HepG2 (cell line): ENCODE data around the gene LYPD4. TPM values are rescaled to one million over a fixed set of nuclear protein-coding genes. Genes with fewer than 3 reads are reported as not detected.

Experiments
- ATAC-seq: fragments of 200-7000 bp; cut with Tn5 transposase; 3 replicates; pipeline ENCODE4 v1.9.1; 2020; ENCODE audit warnings: mild to moderate bottlenecking, moderate library complexity
- BruUV-seq: library from RNA; stranded (reverse); fragments of 400-500 nt; replicated peaks from 2 replicates; lab custom pipeline; 2021; lab: Mats Ljungman, UMichigan
- CTCF ChIA-PET: fragments of 300-600 bp; formaldehyde crosslinking; extraction: SDS; loops from one replicate; lab custom pipeline; 2021; ENCODE audit warnings: low total read pairs, inconsistent platforms, low intra/inter-chr PET ratio; lab: Yijun Ruan, JAX
- POLR2A ChIA-PET: fragments of 350-600 bp; sonication (Branson Sonifier 250); formaldehyde crosslinking; loops from one replicate; lab custom pipeline; 2020; ENCODE audit warnings: antibody characterized with exemption, inconsistent platforms; lab: Yijun Ruan, JAX
- DNase-seq: peaks from one replicate; pipeline ENCODE4 v3.0.0-alpha.2; 2015; ENCODE audit warnings: low spot score
- FAIRE-seq: peaks from 3 replicates; lab custom pipeline; 2011; peaks lifted over from hg19 to GRCh38; lab: Jason Lieb, UNC
- H2AFZ ChIP-seq: one replicate; pipeline ENCODE4 v1.6.1; 2011; ENCODE audit warnings: low read length, inconsistent platforms
- H3K27ac ChIP-seq: fragments of 300-600 bp; 3 replicates; pipeline ENCODE4 v1.8.0; 2011; ENCODE audit warnings: mixed run types, mild to moderate bottlenecking, mixed read lengths, low read length, inconsistent platforms; ENCODE audit not compliant: insufficient read depth; ENCODE audit errors: extremely low read length
- H3K27me3 ChIP-seq, 2 experiments: fragments of 200-600 bp in 1 of 2; 2 replicates in 1 of 2; 3 replicates in 1 of 2; pipeline versions ENCODE4 v1.6.0 to v1.8.0; 2011; ENCODE audit warnings: low read length in 2 of 2, mild to moderate bottlenecking in 2 of 2, moderate library complexity in 2 of 2, inconsistent platforms in 1 of 2; ENCODE audit not compliant: insufficient read depth in 2 of 2, control insufficient read depth in 1 of 2
- H3K36me3 ChIP-seq, 2 experiments: fragments of 200-600 bp in 1 of 2; replicated peaks in 1 of 2; 2 replicates in 1 of 2; 3 replicates in 1 of 2; pipeline versions ENCODE4 v1.5.1 to v1.8.0; 2011; ENCODE audit warnings: low read length in 2 of 2, inconsistent platforms in 1 of 2; ENCODE audit not compliant: insufficient read depth in 2 of 2, control insufficient read depth in 1 of 2
- H3K4me1 ChIP-seq: 2 replicates; pipeline ENCODE4 v1.5.1; 2012; ENCODE audit warnings: low read length, inconsistent platforms; ENCODE audit not compliant: insufficient read depth
- H3K4me2 ChIP-seq: 2 replicates; pipeline ENCODE4 v1.6.0; 2011; ENCODE audit warnings: low read depth, low read length, inconsistent platforms
- H3K4me3 ChIP-seq, 3 experiments: fragments of 200-600 bp in 1 of 3; sonication (generic), shearing (Covaris generic) in 1 of 3; replicated peaks in 1 of 3; 2 replicates each; pipeline ENCODE4 v1.5.1; 2011 to 2016; ENCODE audit warnings: low read length in 3 of 3, inconsistent platforms in 2 of 3, low read depth in 2 of 3, mild to moderate bottlenecking in 2 of 3, control low read depth in 1 of 3, mixed read lengths in 1 of 3; ENCODE audit not compliant: insufficient read depth in 1 of 3
- H3K79me2 ChIP-seq: one replicate; pipeline ENCODE4 v1.6.1; 2011; ENCODE audit warnings: low read length, inconsistent platforms; ENCODE audit not compliant: insufficient read depth
- H3K9ac ChIP-seq: 2 replicates; pipeline ENCODE4 v1.6.0; 2011; ENCODE audit warnings: mild to moderate bottlenecking, low read depth, low read length, inconsistent platforms; ENCODE audit not compliant: insufficient read depth
- H3K9me3 ChIP-seq: 2 replicates; pipeline ENCODE4 v1.5.1; 2012; ENCODE audit warnings: mild to moderate bottlenecking, low read length
- H4K20me1 ChIP-seq: 2 replicates; pipeline ENCODE4 v1.6.0; 2011; ENCODE audit warnings: inconsistent platforms, mild to moderate bottlenecking, low read length, moderate library complexity; ENCODE audit not compliant: insufficient read depth
- MNT ChIP-seq: fragments of 450-650 bp; IDR thresholded peaks from 2 replicates; pipeline ENCODE4 v1.6.1; 2016
- PCBP2 ChIP-seq: fragments of 200-400 bp; formaldehyde crosslinking; optimal IDR thresholded peaks from 2 replicates; pipeline ENCODE3; 2018; ENCODE audit warnings: low read length, low read depth; ENCODE audit not compliant: poor library complexity, severe bottlenecking
- POLR2A ChIP-seq, 2 experiments: IDR thresholded peaks; 2 replicates each; pipeline ENCODE4 v1.6.1; 2011; ENCODE audit warnings: low read depth in 2 of 2, low read length in 2 of 2, mild to moderate bottlenecking in 1 of 2, moderate library complexity in 1 of 2; ENCODE audit not compliant: insufficient read depth in 1 of 2
- RBFOX2 ChIP-seq: fragments of 200-400 bp; formaldehyde crosslinking; IDR thresholded peaks from 2 replicates; pipeline ENCODE4 v1.6.1; 2017; ENCODE audit warnings: low read depth, mild to moderate bottlenecking, low read length
- RBM22 ChIP-seq: fragments of 200-400 bp; formaldehyde crosslinking; optimal IDR thresholded peaks from 2 replicates; pipeline ENCODE3; 2017; ENCODE audit warnings: mild to moderate bottlenecking, low read length, moderate library complexity
- THAP9 ChIP-seq: sonication (generic); formaldehyde crosslinking; IDR thresholded peaks from 2 replicates; pipeline ENCODE4; 2020; ENCODE audit warnings: missing genetic modification reagents, mild to moderate bottlenecking, borderline replicate concordance
- U2AF1 ChIP-seq: fragments of 200-400 bp; formaldehyde crosslinking; optimal IDR thresholded peaks from 2 replicates; pipeline ENCODE3; 2017; ENCODE audit warnings: mild to moderate bottlenecking, low read depth, low read length
- ZBTB49 ChIP-seq: sonication (generic); formaldehyde crosslinking; IDR thresholded peaks from 2 replicates; pipeline ENCODE4 v1.4.0; 2020; ENCODE audit warnings: missing genetic modification reagents, borderline replicate concordance
- ZNF143 ChIP-seq: sonication (generic); formaldehyde crosslinking; IDR thresholded peaks from 2 replicates; pipeline ENCODE4 v1.4.0; 2020; ENCODE audit warnings: missing genetic modification reagents
- ZNF20 ChIP-seq: sonication (generic); formaldehyde crosslinking; IDR thresholded peaks from 2 replicates; pipeline ENCODE4 v1.4.0; 2020; ENCODE audit warnings: mild to moderate bottlenecking, moderate library complexity, missing genetic modification reagents
- WGBS: methylation state at CpG from one replicate; pipeline ENCODE4 v1.1.6; 2017; ENCODE audit warnings: low lambda C conversion rate; 5-methylcytosine and 5-hydroxymethylcytosine counted together
- in situ Hi-C: cut with HindIII; loops from 2 replicates; pipeline ENCODE4 v1.10.0; 2017; ENCODE audit warnings: low pct_unique_long_range_greater_than_20kb; ENCODE audit not compliant: extremely low pct_ligation_motif_present
- intact Hi-C: fragments of 100-400 bp; cut with micrococcal nuclease; formaldehyde crosslinking; loops from one replicate; pipeline ENCODE4 v1.10.0; 2022; ENCODE audit not compliant: unreplicated experiment
- polyA plus RNA-seq, 8 experiments: library from polyadenylated mRNA; depleted of rRNA in 3 of 8; stranded (reverse) in 7 of 8; unstranded in 1 of 8; fragments of >200 nt; fragmentation: Illumina TruSeq in 4 of 8; extraction: Trizol in 4 of 8; gene quantifications; 2 replicates each; pipeline versions ENCODE4 v1.2.1 to v1.2.3, GENCODE V29; 2011 to 2016; ENCODE audit warnings: low read depth in 4 of 8, missing spikeins in 1 of 8, mixed read lengths in 1 of 8; ENCODE audit not compliant: insufficient read depth in 1 of 8
- total RNA-seq, 5 experiments: library from RNA; depleted of rRNA; stranded (reverse); fragments of >200 nt; fragmentation: Illumina TruSeq; extraction: Trizol; gene quantifications; 2 replicates each; pipeline ENCODE4 v1.2.3, GENCODE V29; 2016; ENCODE audit warnings: low read depth in 1 of 5

The LYPD4 gene
- total and polyA plus RNA-seq, 2 of the 13 experiments (the other 11 are each of a cell fraction or from before 2014, with no cell fraction given), result not detected

- no peak for ATAC-seq
- intact Hi-C loops (no loop called here), in situ Hi-C loops (no loop called here)
- H3K4me3 ChIP-seq, result peak overlapping the region in 2 of 3 experiments; percentile 95 to 99; a peak in 5 of 6 replicates
- peaks cover 61% of the 10 kb centered on the region for H4K20me1 ChIP-seq
- peak overlapping the region; percentile 87 for H3K4me2 ChIP-seq
- no TSS peak for BruUV-seq
- H3K4me1 ChIP-seq, result peaks cover 68% of the 10 kb centered on the region
- H3K36me3 ChIP-seq, result peaks cover 25 to 59% of the 10 kb centered on the region in 2 experiments
- peaks cover 0 to 4% of the 10 kb centered on the region in 2 experiments; a peak in 1 of 5 replicates for H3K27me3 ChIP-seq
- POLR2A ChIA-PET, result interaction anchor here (0.6 to 2.7 kb wide), 4 partner anchors 10 to 97 kb away, joined by 3 to 18 read pairs (median 5); partner anchors contain the start of gene RABAC1
- TF ChIP-seq THAP9 (CRISPR knock-in tag) (no peak), PCBP2 (no peak), RBFOX2 (0 out of 2 replicates have a peak, but pooled peaks have one; percentile 9)
- peaks cover 67% of the 10 kb centered on the region for H3K79me2 ChIP-seq
- no peak for FAIRE-seq
- no peak overlapping the region for H2AFZ ChIP-seq
- no peak for DNase-seq
- peak overlapping the region; percentile 99 for H3K9ac ChIP-seq
- H3K9me3 ChIP-seq, result no peaks in the 10 kb centered on the region
- 77% methylated on average over 2 of the region's 2 CpGs for WGBS
- CTCF ChIA-PET, result no interaction called here
- no peak overlapping the region for H3K27ac ChIP-seq
Observed at GRCh38 chr19:41862445-41862986, 18.0 kb upstream of the LYPD4 start.

- peak overlapping the region; percentile 85 to 99 (median 95) for H3K4me3 ChIP-seq
- peaks cover 62% of the 10 kb centered on the region for H3K79me2 ChIP-seq
- H3K27ac ChIP-seq, result no peak overlapping the region
- H3K9me3 ChIP-seq, result no peaks in the 10 kb centered on the region
- ChIA-PET CTCF (no interaction called here), POLR2A (interaction anchor here (0.6 to 3.6 kb wide), 6 partner anchors 9 to 97 kb away, joined by 3 to 72 read pairs (median 16); partner anchors contain the start of gene RABAC1)
- no TSS peak for BruUV-seq
- H3K27me3 ChIP-seq, result peaks cover 0 to 4% of the 10 kb centered on the region in 2 experiments; a peak in 1 of 5 replicates
- 79% methylated on average over 9 of the region's 9 CpGs for WGBS
- FAIRE-seq, result no peak
- no peak overlapping the region for H2AFZ ChIP-seq
- in situ Hi-C loops (no loop called here), intact Hi-C loops (no loop called here)
- H3K36me3 ChIP-seq, result peaks cover 25 to 53% of the 10 kb centered on the region in 2 experiments
- DNase-seq, result no peak
- peak overlapping the region; percentile 99 for H3K9ac ChIP-seq
- peaks cover 62% of the 10 kb centered on the region for H3K4me1 ChIP-seq
- no peak for ATAC-seq
- H4K20me1 ChIP-seq, result peaks cover 54% of the 10 kb centered on the region
- H3K4me2 ChIP-seq, result peak overlapping the region; percentile 87
- TF ChIP-seq U2AF1 (no peak), POLR2A (IDR thresholded peaks at IDR 0.05; ENCODE audit: insufficient read depth in 1 of 2, low read depth in 2 of 2, low read length in 2 of 2) (peak in 1 of 2 experiments; percentile 7; a peak in 1 of 4 replicates), RBM22 (peak; percentile 80), ZNF143 (CRISPR knock-in tag) (no peak), ZBTB49 (no peak), ZNF20 (no peak), MNT (no peak)
Observed at GRCh38 chr19:41861846-41862245, 17.4 kb upstream of the LYPD4 start.
